Motor neuron (in vitro differentiated cells): ENCODE data around the gene CNPY4. TPM values are rescaled to one million over a fixed set of nuclear protein-coding genes. Genes with fewer than 3 reads are reported as not detected.

ENCODE experiments used
- ATAC-seq, 8 experiments: fragments of 200-7000 bp; cut with Tn5 transposase; replicated peaks in 6 of 8; 2 replicates each; pipeline ENCODE4 v1.8.0; 2021; ENCODE audit warnings: mild to moderate bottlenecking in 8 of 8, moderate library complexity in 8 of 8
- H3K27ac ChIP-seq, 2 donors: fragments of 250-450 bp; sonication (Bioruptor Pico); 2 replicates each; pipeline ENCODE4 v1.9.0; 2021; ENCODE audit warnings: antibody characterized with exemption in 2 of 2, mild to moderate bottlenecking in 2 of 2, moderate library complexity in 1 of 2
- H3K4me1 ChIP-seq, 2 donors: fragments of 250-450 bp; sonication (Bioruptor Pico); replicated peaks in 1 of 2; 2 replicates each; pipeline ENCODE4 v1.6.1; 2021; ENCODE audit warnings: antibody characterized with exemption in 2 of 2, mild to moderate bottlenecking in 2 of 2, moderate library complexity in 1 of 2
- H3K4me3 ChIP-seq, 5 donors: fragments of 250-450 bp; sonication (Bioruptor Pico); 2 replicates each; pipeline ENCODE4 v1.9.0; 2021; ENCODE audit warnings: antibody characterized with exemption in 5 of 5, mild to moderate bottlenecking in 5 of 5, moderate library complexity in 4 of 5
- WGBS, 10 experiments: fragments of 450-650 bp; shearing (Covaris generic); methylation state at CpG; one replicate each; pipeline ENCODE4 v1.0.0; 2022; 5-methylcytosine and 5-hydroxymethylcytosine counted together
- in situ Hi-C, 9 experiments: fragments of 400-800 bp; cut with MboI; loops; one replicate each; pipeline ENCODE4 v1.15.0; 2021; ENCODE audit warnings: low sequenced_read_pairs in 9 of 9, low pct_unique_long_range_greater_than_20kb in 2 of 9; ENCODE audit not compliant: unreplicated experiment in 9 of 9
- total RNA-seq, 8 experiments: library from RNA; unstranded; fragments of 300-600 nt; gene quantifications; 2 replicates each; pipeline versions ENCODE4 v1.2.3 to v1.2.4, GENCODE V29; 2022

Gene CNPY4
- total RNA-seq, 8 experiments from 2014 or later = 11.3 to 46.0 (median 16.2) TPM

GRCh38 chr7:100087055-100087750 lies 32.2 kb upstream of the CNPY4 start:
- Histone ChIP-seq H3K4me1 (peaks cover 10 to 18% of the 10 kb centered on the region in 2 donors), H3K27ac (no peak overlapping the region), H3K4me3 (no peak overlapping the region)
- in situ Hi-C loops = no loop called here
- WGBS, 10 experiments = 0 to 90% (median 76%) methylated on average over 1 to 5 of the region's 10 CpGs
- ATAC-seq = peak in 3 of 8 experiments; percentile 2 to 18 (median 8)

- peak overlapping the region; percentile 59 to 94 (median 70) for H3K4me3 ChIP-seq
- in situ Hi-C loops = no loop called here
- peak overlapping the region; percentile 78 to 93 for H3K27ac ChIP-seq
- WGBS, 10 experiments = 33 to 100% (median 86%) methylated on average over 1 to 11 of the region's 11 CpGs; no CpG with 5 or more reads in 1 of the 10 experiments
- H3K4me1 ChIP-seq = peaks cover 10 to 14% of the 10 kb centered on the region in 2 donors
- peak in 1 of 8 experiments; percentile 11 for ATAC-seq
These were observed 31.3 kb upstream of the CNPY4 start for GRCh38 chr7:100088095-100088620.

GRCh38 chr7:100088621-100089457 lies 30.6 kb upstream of the CNPY4 start, which contains the start of gene COPS6:
TSS of gene COPS6 (plus strand) at chr7:100088969. CDS start at chr7:100088991, 22 bp downstream.
- in situ Hi-C loops = no loop called here
- peaks cover 10 to 12% of the 10 kb centered on the region in 2 donors for H3K4me1 ChIP-seq
- H3K4me3 ChIP-seq = peak within 1 kb of the TSS; percentile 59 to 94 (median 70)
- peak within 1 kb of the TSS; percentile 78 to 93 for H3K27ac ChIP-seq
- peak; percentile 15 to 88 (median 76) for ATAC-seq
- 0 to 20% (median 1%) methylated on average over 1 to 17 of the region's 68 CpGs; no CpG with 5 or more reads in 3 of the 10 experiments for WGBS, 10 experiments

- peak overlapping the region; percentile 78 to 93 for H3K27ac ChIP-seq
- ATAC-seq = peak in 2 of 8 experiments; percentile 12 to 19
- peak overlapping the region; percentile 59 to 94 (median 70) for H3K4me3 ChIP-seq
- WGBS, 10 experiments = 3 to 28% (median 11%) methylated on average over 2 to 6 of the region's 7 CpGs; no CpG with 5 or more reads in 2 of the 10 experiments
- in situ Hi-C loops = no loop called here
- peaks cover 10 to 12% of the 10 kb centered on the region in 2 donors for H3K4me1 ChIP-seq
These were observed 29.8 kb upstream of the CNPY4 start for GRCh38 chr7:100089458-100090196.

- Histone ChIP-seq H3K27ac (no peak overlapping the region), H3K4me1 (peaks cover 10 to 12% of the 10 kb centered on the region in 2 donors), H3K4me3 (no peak overlapping the region)
- in situ Hi-C loops = no loop called here
- 78 to 100% (median 100%) methylated on average over 1 to 11 of the region's 14 CpGs; no CpG with 5 or more reads in 3 of the 10 experiments for WGBS, 10 experiments
- ATAC-seq = no peak
These were observed 28.7 kb upstream of the CNPY4 start for GRCh38 chr7:100090527-100091410.

- WGBS, 10 experiments = 17 to 85% (median 63%) methylated on average over 2 to 12 of the region's 19 CpGs; no CpG with 5 or more reads in 2 of the 10 experiments
- Histone ChIP-seq H3K4me1 (peaks cover 10 to 12% of the 10 kb centered on the region in 2 donors), H3K4me3 (no peak overlapping the region), H3K27ac (no peak overlapping the region)
- peak in 1 of 8 experiments; percentile 1 for ATAC-seq
- in situ Hi-C loops = no loop called here
These were observed 27.8 kb upstream of the CNPY4 start for GRCh38 chr7:100091411-100092181.

- no peak overlapping the region for H3K4me3 ChIP-seq
- in situ Hi-C loops = no loop called here
- H3K27ac ChIP-seq = no peak overlapping the region
- WGBS, 10 experiments = 20 to 100% (median 67%) methylated on average over 1 to 3 of the region's 8 CpGs; no CpG with 5 or more reads in 5 of the 10 experiments
- H3K4me1 ChIP-seq = peaks cover 9 to 10% of the 10 kb centered on the region in 2 donors
- ATAC-seq = no peak
These were observed 26.4 kb upstream of the CNPY4 start for GRCh38 chr7:100093054-100093453.

GRCh38 chr7:100093498-100093897 lies 25.9 kb upstream of the CNPY4 start:
- no peak overlapping the region for H3K27ac ChIP-seq
- in situ Hi-C loops = no loop called here
- 27 to 100% (median 79%) methylated on average over 2 to 6 of the region's 13 CpGs; no CpG with 5 or more reads in 6 of the 10 experiments for WGBS, 10 experiments
- H3K4me3 ChIP-seq = no peak overlapping the region
- no peak for ATAC-seq
- peaks cover 6% of the 10 kb centered on the region in 2 donors for H3K4me1 ChIP-seq

- H3K4me3 ChIP-seq = no peak overlapping the region
- 80 to 100% (median 83%) methylated on average over 1 to 8 of the region's 16 CpGs; no CpG with 5 or more reads in 1 of the 10 experiments for WGBS, 10 experiments
- in situ Hi-C loops = no loop called here
- H3K27ac ChIP-seq = no peak overlapping the region
- H3K4me1 ChIP-seq = peaks cover 8% of the 10 kb centered on the region in 2 donors
- ATAC-seq = no peak
These were observed 25.4 kb upstream of the CNPY4 start for GRCh38 chr7:100093925-100094486.

GRCh38 chr7:100095289-100095688 lies 24.1 kb upstream of the CNPY4 start:
- no peak overlapping the region for H3K27ac ChIP-seq
- in situ Hi-C loops = no loop called here
- WGBS, 10 experiments = 80 to 100% (median 94%) methylated on average over 1 to 4 of the region's 9 CpGs; no CpG with 5 or more reads in 6 of the 10 experiments
- H3K4me3 ChIP-seq = no peak overlapping the region
- peaks cover 10% of the 10 kb centered on the region in 2 donors for H3K4me1 ChIP-seq
- ATAC-seq = no peak

GRCh38 chr7:100095704-100096103 lies 23.7 kb upstream of the CNPY4 start:
- H3K4me1 ChIP-seq = peaks cover 10% of the 10 kb centered on the region in 2 donors
- in situ Hi-C loops = no loop called here
- 90 to 100% (median 98%) methylated on average over 1 to 7 of the region's 17 CpGs; no CpG with 5 or more reads in 5 of the 10 experiments for WGBS, 10 experiments
- no peak for ATAC-seq
- no peak overlapping the region for H3K4me3 ChIP-seq
- no peak overlapping the region for H3K27ac ChIP-seq
